Activated CD8-positive, alpha-beta memory T cell treated with anti-CD3 and anti-CD28 coated beads for 4 hours (primary cell): ENCODE data around the gene KMT2A.
"Not testable (repeated sequence)": the region's sequence is repeated elsewhere in the genome, so short reads cannot be mapped to it uniquely, and the experiment has no call there.

Source experiments
- DNase-seq, 2 donors: peaks; one replicate each; pipeline ENCODE4 v3.0.0-alpha.2; 2020; ENCODE audit warnings: low read depth in 2 of 2

KMT2A gene

GRCh38 chr11:118435290-118435892, 901 bp upstream of the KMT2A start:
- DNase-seq, result peak in 1 of 2 donors; percentile 25

DNA sequence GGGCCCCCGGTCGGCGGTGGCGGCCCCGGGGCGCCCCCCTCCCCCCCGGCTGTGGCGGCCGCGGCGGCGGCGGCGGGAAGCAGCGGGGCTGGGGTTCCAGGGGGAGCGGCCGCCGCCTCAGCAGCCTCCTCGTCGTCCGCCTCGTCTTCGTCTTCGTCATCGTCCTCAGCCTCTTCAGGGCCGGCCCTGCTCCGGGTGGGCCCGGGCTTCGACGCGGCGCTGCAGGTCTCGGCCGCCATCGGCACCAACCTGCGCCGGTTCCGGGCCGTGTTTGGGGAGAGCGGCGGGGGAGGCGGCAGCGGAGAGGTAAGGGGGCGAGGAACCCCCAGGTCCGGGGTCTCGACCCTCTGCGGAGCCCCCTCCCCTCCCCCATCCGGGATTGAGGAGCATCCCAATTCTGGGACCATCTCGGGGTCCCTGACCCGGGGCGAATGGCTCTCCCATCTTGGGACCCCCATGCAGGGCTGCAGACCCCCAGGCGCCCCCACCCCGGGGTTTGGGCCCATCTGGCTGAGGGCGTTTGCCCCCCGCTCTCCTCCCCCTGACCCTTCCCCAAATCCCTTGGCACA, 431 bp downstream of the KMT2A start:
- DNase-seq, result peak in 1 of 2 donors; percentile 14

DNA sequence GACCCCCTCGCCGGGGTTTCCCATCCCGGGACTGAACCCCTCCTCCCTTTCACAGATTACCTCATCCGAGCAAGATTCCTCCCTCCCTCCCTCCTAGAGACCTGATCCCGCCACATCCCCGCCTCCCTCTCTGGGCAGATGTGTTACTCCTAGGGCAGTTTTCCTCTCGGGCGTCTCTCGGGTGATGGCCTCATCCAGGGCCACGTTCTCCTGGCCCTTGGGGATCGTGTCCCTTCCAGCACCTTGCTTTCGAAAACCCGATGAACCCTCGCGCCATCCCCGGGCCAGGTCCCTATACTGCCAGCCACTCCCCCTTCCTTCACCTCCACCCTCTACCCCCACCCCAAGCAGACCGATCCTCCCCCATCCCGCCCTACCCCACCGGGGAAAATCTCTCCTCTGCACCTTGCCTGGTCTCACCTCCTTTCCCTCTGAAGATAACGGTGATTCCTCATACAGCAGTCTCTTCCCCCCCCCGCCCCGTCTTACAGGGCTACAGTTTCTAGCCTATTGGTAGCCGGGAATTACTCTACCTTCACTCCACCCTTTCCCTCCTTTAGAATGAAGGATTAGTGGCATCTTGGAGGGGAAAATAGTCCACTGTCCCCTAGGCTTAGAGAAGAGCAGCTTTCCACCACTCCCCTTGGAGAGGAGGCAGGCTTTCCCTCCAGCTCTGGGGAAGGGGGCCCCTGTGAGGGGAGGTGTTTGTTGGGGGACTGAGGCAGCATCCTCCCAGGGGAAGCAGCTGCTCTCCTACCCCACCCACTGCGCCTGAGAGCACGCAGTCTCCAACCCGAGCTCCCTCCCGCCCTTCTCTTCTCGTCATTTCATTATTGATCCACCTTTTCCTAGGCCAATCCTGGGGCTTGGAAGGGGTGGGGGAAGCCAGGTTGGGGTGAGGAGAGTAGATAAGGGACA, 1.2 kb downstream of the KMT2A start:
- DNase-seq, result peak in 1 of 2 donors; percentile 34

DNA sequence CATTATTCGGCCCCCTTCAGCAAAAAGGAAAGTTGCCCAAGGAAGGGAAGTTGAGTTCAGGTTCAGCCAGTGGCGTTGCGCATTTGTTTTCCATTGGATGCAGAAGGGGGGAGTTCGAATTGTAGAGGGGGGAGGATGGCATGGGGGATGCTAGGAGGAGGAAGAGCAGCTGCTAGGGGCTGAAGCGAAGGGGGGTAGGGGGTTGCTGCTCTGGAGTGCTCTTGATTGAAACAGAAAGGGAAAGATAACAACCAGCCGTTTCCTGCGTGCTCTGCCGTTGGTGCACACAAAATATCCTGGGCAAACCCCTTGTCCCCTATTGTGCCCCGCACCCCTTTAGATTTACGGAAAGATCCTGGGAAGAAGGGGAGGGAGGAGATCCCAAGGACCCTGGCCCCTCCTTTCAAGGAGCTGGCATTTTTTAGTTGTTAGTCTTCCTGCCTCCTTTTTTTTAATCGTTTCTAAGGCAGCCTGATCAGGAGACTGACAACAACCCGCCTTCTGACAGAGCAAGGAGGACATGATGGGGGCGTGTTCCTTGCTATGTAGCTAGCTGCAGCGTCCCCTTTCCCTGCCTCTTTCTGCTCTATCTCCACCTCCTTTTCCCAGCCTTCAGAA, 2.1 kb downstream of the KMT2A start:
- no peak for DNase-seq

DNA sequence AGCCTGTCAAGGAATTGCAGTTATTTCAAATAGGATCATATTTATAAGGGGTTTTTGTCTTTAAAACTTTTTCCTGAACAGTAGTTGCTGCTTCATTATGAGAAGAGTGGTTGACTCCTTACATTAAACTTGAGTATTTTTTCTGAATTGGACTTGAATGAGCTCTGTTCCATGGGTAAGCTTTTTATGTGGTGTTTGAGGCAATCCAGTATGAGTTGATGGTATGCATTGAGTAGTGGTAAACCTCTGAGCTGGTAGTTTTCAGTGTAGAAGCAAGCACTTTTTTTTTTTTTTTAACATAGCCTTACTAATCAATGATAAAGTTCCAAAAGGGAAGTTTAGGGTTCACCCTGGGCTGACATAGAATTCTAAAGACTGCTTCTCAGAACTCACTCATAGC, 3.4 kb downstream of the KMT2A start:
- no peak for DNase-seq

DNA sequence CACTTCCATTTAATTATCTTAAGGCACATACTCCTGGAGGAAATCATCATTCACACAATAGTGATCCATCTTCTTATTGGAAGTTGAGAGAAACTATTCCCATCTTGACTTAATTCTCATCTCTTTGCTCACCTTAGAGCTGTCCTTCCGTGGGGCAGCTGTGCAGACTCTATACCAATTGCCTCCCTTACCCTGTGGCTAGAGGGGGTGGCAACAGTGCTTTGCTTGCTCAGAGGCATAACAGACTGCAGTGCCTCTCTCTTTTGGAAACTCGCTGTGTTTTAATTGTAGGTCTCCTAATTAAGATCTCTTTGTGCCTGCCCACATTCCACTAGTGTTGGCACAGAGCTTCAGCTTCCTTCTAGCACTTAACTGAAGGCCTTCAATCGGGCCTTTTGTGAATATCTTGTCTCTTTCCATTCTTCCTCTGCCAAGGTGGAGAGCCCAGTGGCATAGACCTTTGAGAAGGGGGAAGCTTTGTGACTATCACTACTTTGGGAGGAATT, 5.5 kb downstream of the KMT2A start:
- DNase-seq, result no peak

DNA sequence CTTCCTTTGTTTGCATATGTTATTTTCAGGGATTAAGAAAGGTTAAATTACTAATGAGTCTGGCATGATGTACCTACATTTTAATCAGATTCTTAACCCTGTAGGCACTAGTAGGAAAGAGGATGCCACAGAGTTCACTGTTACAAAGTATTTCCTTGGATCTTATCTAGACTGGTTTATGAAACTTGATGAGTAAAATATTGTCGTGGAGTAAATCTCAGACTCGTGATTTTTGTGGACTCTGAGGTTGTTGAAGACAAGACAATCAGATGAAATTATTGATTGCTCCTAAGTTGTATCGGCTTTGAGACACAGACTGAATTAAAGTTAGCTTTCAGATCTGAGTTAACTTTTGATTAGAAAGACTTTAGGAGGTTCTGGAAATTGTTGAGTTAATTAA, 6.0 kb downstream of the KMT2A start:
- DNase-seq, result no peak

- no peak for DNase-seq
These were observed 6.8 kb downstream of the KMT2A start for GRCh38 chr11:118442908-118443589.

- no peak for DNase-seq
These were observed 7.4 kb downstream of the KMT2A start for GRCh38 chr11:118443590-118444218.

DNA sequence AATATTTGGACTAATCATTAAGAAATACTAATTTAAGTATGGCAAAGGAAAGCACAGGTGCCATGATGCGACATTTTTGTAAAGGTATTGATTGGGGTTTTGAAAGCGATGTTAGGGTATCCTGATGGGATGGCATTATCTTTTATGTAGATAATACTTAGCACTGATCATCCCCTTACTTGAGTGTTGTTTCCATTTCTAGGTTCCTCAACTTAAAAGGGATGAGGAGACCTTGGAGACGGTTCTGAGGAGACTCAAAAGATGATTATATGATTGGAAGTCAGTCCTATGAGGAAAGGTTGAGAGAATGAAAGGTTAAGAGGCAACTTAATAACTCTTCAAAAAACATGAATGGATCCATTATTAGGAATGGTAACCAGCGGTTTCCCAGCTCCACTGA, 11.1 kb downstream of the KMT2A start:
- DNase-seq, result no peak

DNA sequence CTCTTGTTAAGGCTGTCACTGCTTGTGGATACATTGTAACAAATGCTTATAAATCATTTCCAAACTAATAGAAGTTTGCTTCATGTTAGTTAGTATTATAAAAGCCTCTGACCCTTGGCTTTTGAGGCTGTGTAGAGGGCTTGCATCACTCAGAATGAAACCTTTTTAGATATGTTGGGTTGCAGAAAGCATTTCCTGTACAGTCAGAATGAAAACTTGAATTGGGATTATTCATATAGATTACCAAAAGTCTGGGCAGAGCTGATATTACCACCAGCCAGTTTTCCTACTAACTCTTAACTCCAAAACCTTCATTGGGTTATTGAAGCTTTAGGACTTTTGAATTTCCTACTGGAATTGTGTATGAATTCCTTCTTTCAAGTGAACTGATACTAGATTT, 12.0 kb downstream of the KMT2A start:
- no peak for DNase-seq

GRCh38 chr11:118449316-118449918, 13.1 kb downstream of the KMT2A start:
- DNase-seq, result no peak

DNA sequence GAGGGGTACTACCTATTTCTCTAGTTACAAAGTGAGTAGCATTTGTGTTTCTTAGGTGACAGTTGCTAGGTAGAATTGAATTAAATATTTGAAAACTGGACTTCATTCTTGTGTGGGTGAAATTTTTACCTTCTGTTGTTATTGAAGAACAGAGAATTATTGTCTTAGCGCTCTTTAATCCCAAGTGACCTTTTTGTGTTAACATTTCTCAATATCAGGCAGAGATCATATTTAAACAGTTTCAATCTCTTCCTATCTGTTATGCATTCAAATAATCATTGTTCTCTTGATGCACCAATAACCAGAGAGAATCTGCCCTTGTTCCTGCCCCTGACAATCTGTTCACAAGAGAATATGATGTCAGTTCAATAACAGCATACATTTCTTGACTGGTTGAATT, 14.2 kb downstream of the KMT2A start:
- no peak for DNase-seq

DNA sequence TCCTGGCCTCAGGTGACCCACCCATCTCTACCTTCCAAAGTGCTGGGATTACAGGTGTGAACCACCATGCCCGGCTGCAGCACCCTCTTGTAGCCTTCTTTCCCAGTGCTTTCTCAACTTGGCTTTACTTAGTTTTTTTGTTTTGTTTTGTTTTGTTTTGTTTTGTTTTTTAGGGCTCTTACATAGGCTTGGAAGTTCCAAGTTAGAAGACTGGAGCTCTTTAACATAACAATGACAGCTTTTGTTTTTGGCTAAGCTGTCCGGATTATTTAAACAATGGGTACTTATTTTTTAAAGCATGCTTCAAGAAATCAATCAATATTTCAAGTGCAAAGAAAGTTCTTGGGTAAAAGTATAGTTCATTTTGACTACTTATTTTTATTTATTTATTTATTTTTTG, 25.9 kb downstream of the KMT2A start:
- no peak for DNase-seq

GRCh38 chr11:118468968-118469367, 32.7 kb downstream of the KMT2A start:
- not testable (repeated sequence) for DNase-seq

- no peak for DNase-seq
These were observed 34.7 kb downstream of the KMT2A start for GRCh38 chr11:118471030-118471429.

DNA sequence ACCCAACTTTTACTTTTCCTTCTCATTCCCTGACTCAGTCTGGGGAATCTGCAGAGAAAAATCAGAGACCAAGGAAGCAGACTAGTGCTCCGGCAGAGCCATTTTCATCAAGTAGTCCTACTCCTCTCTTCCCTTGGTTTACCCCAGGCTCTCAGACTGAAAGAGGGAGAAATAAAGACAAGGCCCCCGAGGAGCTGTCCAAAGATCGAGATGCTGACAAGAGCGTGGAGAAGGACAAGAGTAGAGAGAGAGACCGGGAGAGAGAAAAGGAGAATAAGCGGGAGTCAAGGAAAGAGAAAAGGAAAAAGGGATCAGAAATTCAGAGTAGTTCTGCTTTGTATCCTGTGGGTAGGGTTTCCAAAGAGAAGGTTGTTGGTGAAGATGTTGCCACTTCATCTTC, 37.2 kb downstream of the KMT2A start:
- DNase-seq, result no peak

DNA sequence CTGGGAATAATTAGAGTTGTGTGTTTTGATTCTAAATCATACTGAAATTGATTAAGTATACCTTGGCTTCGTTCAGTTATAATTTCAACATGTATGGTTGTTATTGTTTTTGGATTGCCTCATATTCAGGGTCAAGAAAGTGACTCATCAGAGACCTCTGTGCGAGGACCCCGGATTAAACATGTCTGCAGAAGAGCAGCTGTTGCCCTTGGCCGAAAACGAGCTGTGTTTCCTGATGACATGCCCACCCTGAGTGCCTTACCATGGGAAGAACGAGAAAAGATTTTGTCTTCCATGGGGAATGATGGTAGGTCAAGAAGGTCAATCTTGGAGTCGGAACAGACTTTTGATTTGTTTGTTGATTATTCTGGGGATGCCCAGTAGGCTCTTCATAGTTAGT, 40.4 kb downstream of the KMT2A start:
- no peak for DNase-seq

DNA sequence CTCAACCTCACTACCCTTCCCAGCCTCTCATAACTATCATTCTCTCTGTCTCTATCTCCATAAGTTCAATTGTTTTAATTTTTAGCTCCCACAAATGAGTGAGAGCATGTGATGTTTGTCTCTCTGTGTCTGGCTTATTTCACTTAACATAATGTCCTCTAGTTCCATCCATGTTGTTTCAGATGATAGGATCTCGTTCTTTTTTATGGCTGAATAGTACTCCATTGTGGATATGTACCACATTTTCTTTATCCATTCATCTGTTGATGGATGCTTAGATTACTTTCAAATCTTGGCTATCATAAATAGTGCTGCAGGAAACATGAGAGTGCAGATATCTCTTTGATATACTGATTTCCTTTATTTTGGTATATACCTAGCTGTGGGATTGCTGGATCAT, 44.9 kb downstream of the KMT2A start:
- not testable (repeated sequence) for DNase-seq

DNA sequence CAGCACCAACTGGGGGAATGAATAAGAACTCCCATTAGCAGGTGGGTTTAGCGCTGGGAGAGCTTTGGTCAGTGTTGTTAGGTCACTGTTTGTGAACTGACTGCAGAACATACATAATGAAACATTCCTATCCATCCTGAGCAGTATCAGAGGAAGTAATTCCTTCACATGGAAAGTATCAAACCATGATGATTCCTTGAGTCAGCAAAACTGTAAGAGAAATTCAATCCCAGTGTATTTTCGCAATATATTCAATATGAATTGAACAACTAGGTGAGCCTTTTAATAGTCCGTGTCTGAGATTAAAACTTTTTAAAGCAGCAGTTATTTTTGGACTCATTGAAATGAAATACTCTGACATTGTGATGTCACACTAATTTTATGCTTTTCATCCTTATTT, 48.1 kb downstream of the KMT2A start:
- DNase-seq, result no peak

GRCh38 chr11:118485273-118485672, 49.0 kb downstream of the KMT2A start:
- DNase-seq, result no peak
